Measurements from ENCODE around the gene ANXA2R. TPM values are rescaled to one million over a fixed set of nuclear protein-coding genes. Genes with fewer than 3 reads are reported as not detected.

Gene ANXA2R
- total and polyA plus RNA-seq, 2 of the 13 experiments (the other 11 are each of a cell fraction or from before 2014, with no cell fraction given), result 0.95 to 1.3 TPM

DNA sequence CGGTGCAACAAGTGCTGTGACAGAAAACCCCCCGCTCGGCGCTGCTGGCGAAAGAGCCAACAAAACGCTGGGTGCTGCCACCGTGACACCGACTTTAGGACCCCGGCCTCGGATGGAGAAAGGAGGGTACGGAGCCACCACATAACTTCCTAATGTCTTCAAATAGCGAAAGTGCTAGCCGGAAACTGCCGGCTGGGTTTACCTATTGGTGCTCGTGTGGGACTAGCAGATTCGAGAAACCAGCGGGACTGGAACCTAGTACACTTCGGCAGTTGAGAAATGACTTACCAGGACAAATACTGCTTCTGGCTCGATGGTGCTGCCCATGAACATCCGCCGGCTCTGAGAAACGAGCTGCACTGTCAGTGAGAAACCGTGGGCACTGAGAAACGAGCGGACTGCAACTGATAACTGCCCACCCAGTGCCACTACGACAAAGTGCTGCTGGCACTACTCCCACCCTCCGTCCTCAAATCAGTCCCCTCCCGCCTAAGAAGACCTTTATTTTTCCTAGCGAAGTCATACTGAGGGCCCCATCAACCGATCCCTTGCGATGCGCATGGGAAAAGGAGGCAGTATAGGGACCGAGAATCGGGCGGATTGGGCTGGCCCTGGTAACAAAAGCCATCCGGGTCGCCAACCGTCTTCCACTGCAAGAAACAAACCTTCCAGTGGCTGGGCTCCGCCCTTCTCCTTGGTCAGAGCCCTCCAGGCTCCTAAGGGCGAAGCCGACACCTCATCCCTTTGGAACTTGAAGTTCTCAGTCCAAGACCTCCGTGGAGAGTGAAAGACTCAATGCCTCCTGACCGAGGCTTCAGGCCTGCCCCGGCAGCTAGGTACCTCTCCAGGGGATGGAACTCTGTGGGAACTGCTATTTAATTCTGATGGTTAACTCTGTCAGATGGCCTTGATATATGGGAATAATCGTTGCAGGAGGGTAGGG is 27.0 kb upstream of the ANXA2R start (continued):
- TF ChIP-seq ZNF841 (CRISPR knock-in tag; IDR thresholded peaks at IDR 0.05; ENCODE audit: borderline replicate concordance), result no peak
- no peak for TF ChIP-seq SP140L (CRISPR knock-in tag; IDR thresholded peaks at IDR 0.05; ENCODE audit: borderline replicate concordance)
- no peak for TF ChIP-seq MTA3 (CRISPR knock-in tag; IDR thresholded peaks at IDR 0.05)
- peak; percentile 62; the same call in 1 of the 2 replicates for TF ChIP-seq RXRB (CRISPR knock-in tag; IDR thresholded peaks at IDR 0.05; ENCODE audit: borderline replicate concordance)
- TF ChIP-seq GZF1 (CRISPR knock-in tag; IDR thresholded peaks at IDR 0.05), result no peak
- no peak for TF ChIP-seq ZNF232 (CRISPR knock-in tag; IDR thresholded peaks at IDR 0.05; ENCODE audit: borderline replicate concordance)
- no peak for TF ChIP-seq ZNF101 (CRISPR knock-in tag; IDR thresholded peaks at IDR 0.05; ENCODE audit: borderline replicate concordance, low read depth)
- TF ChIP-seq MED1 (CRISPR knock-in tag; IDR thresholded peaks at IDR 0.05), result peak; percentile 31; the same call in 1 of the 2 replicates
- TF ChIP-seq NR3C1 (CRISPR knock-in tag; IDR thresholded peaks at IDR 0.05), result no peak
- TF ChIP-seq ZNF879 (CRISPR knock-in tag; IDR thresholded peaks at IDR 0.05), result no peak
- TF ChIP-seq ZBTB38 (CRISPR knock-in tag; IDR thresholded peaks at IDR 0.05), result no peak
- peak; percentile 74 to 87 for TF ChIP-seq HMGXB4 (CRISPR knock-in tag; IDR thresholded peaks at IDR 0.05; ENCODE audit: borderline replicate concordance in 1 of 2, low read depth in 1 of 2)
- TF ChIP-seq CBFB (CRISPR knock-in tag; IDR thresholded peaks at IDR 0.05), result peak; percentile 82
- no peak; the same call in 1 of the 2 replicates for TF ChIP-seq PAXIP1 (CRISPR knock-in tag; conservative IDR thresholded peaks at IDR 0.05)
- TF ChIP-seq POLR2A (IDR thresholded peaks at IDR 0.05; ENCODE audit: insufficient read depth in 1 of 2, low read depth in 2 of 2, low read length in 2 of 2), result peak; percentile 15 to 35; a peak in 3 of 4 replicates
- TF ChIP-seq ZNF138 (CRISPR knock-in tag; IDR thresholded peaks at IDR 0.05; ENCODE audit: low read depth), result peak; percentile 26; the same call in 1 of the 2 replicates
- TF ChIP-seq ZMAT5 (CRISPR knock-in tag; IDR thresholded peaks at IDR 0.05; ENCODE audit: borderline replicate concordance, low read depth), result no peak
- TF ChIP-seq RBAK (CRISPR knock-in tag; IDR thresholded peaks at IDR 0.05), result no peak
- no peak for TF ChIP-seq ZNF784 (CRISPR knock-in tag; IDR thresholded peaks at IDR 0.05; ENCODE audit: borderline replicate concordance)
- TF ChIP-seq ARNT2 (CRISPR knock-in tag; IDR thresholded peaks at IDR 0.05; ENCODE audit: low read depth), result no peak
- no peak for TF ChIP-seq NFIB (CRISPR knock-in tag; IDR thresholded peaks at IDR 0.05; ENCODE audit: borderline replicate concordance)
- no peak for TF ChIP-seq RELA (CRISPR knock-in tag; IDR thresholded peaks at IDR 0.05)
- no peak for TF ChIP-seq SRSF4 (IDR thresholded peaks at IDR 0.05; ENCODE audit: low read depth, low read length, poor library complexity, severe bottlenecking)
